GM21619 (cell line): Measurements from ENCODE around the gene SKA1.
"Not testable (repeated sequence)": the region's sequence is repeated elsewhere in the genome, so short reads cannot be mapped to it uniquely, and the experiment has no call there.

Experiments used
- ATAC-seq: cut with Tn5 transposase; IDR thresholded peaks from one replicate; pipeline ENCODE4 v1.9.1; 2021; ENCODE audit not compliant: unreplicated experiment

Gene SKA1

DNA sequence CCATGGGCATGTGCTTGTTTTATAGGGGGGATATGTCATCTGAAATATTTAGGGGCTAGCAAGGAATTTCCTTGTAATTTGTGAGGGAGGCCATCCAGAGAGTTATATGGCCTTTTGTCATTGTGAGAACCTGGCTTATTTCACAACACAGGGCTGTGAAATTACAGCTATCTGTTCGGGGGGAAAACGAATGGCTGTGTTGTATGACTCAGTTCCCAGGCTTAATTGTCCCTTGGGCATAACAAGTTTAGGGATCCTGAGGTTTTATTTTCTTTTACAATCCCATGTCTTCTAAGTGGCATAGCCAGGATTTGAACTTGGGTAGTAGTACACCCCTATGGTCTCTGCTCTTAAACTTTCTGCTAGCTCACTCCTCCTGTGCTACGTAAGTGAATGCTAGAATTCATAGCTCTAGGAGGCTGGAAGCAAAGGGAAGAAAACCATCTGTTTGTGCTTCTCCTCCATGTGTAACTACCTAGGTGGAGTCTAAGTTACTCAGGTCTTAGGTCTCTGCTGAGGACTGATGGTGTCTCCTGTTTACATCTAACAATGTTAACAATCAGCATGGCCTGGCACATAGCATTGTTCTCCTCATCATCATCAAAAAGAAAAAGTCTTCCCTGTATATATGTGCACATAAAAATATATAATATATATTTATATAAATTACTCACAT, 53.8 kb downstream of the SKA1 start:
- ATAC-seq, result no peak

DNA sequence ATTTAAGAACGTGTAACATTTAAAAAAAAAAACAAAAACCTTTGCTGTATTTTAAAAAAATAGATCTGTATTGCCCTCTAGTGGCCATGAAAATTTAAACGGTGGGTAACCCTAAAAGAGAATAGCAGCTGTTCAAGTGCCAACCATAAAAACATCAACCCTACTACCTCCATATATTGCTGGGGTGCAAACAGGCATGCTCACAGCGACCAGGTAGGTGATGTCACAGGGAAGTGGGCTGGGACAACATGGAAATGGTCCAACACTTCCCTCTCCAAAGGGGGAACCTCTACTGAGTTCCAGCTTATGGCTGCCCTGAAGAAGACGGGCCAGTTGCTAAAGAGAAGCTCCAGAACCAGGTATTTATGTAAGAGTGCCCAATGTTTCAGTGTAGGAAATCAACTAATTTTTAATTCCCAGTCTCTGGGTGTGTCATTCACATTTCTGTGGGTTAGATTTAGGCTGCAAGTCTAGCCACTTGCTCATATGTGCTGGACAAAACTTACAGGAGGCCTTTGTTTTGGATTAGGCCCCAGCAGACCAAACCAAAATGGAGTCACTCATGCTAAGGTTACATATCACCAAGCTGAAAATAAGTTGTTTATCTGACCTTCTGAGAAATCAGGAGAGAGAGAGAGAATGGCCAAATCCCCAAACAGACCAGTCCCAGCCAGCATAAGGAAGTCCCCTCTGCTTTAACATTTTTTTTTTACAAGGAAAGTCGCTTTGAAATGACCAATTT, 54.5 kb downstream of the SKA1 start:
- no peak for ATAC-seq

DNA sequence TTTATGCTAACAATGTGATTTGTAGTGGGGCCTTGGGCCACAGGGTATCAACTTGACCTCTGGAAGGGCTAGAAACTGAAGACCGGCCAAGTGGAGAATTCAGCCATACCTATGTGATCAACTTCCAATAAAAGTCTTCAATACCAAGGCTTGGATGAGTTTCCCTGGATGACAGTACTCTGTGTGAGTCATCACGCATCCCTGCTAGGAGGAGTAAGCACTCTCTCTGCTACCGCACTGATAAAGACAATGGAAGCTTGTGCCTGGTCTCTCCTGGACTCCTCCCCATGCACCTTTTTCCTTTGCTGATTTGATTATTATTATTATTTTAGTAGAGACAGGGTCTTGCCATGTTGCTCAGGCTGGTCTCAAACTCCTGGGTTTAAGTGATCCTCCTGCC, 58.1 kb downstream of the SKA1 start:
- no peak for ATAC-seq

DNA sequence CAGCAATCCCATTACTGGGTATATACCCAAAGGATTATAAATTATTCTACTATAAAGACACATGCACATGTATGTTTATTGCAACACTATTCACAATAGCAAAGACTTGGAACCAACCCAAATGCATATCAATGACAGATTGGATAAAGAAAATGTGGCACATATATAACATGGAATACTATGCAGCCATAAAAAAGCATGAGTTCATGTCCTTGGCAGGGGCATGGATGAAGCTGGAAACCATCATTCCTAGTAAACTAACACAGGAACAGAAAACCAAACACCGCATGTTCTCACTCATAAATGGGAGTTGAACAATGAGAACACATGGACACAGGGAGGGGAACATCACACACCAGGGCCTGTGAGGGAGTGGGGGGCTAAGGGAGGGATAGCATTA, 61.9 kb downstream of the SKA1 start:
- not testable (repeated sequence) for ATAC-seq

DNA sequence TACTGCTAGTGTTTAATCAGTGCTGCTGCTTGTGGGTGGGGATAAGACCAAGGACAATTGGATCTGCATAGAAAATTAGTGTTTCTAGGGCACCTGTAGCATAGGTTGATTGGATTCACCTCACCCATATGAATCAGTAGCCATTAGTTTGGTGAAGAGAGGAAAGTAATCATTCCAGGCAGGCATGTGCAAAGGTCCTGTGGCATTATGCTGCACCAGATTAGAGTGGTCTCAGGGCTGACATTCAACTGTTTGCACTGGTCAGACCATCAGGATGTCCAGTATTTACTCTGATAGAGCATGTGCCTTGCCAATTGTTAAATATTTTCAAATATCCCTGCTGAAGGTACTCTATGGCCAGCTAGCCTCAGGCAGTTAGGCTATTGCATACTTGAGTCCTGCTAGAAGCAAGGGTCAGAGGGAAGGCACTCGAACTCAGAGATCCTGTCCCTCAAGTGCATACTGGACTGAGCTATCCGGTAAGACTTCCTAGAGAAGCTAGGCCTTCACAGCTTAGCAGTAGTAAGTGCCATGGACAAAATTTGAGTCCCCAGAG, 64.7 kb downstream of the SKA1 start:
- no peak for ATAC-seq

DNA sequence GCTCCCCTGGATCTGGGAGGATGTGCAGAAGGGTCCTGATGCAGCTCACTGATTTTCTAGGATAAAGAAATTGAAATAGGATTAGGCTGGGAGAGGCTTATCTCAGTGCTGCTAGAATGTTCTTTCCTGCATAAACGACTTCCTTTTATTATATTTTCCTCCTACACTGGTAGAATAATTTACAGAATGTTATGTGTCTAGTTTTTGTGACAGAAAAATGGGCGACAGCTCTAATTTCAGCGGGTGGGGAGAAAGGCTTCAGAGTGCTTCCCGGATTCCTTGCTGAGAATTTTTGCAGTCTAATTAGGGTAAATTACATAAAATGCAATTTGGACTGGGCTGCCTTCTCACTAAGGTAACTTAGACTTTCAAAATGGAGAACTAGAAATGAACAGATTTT, 66.2 kb downstream of the SKA1 start:
- ATAC-seq, result no peak

DNA sequence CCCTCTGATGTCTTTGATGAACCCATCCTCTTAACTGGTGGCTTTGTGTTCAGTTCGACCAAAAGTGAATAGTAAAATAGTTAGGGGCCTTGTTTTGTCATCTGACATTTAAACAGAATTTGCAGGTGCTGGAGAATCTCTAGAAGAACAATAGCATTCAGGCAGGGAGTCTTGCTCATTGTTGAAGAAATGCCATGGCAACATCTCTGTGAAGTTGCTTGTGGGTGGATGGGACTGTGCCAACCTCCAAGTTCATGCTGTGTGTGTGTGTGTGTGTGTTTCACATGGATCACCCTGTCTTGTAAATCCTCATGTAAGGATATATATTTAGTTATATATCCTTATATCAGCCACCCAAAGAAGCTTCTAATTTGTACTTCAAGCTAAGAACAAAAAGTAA, 66.7 kb downstream of the SKA1 start:
- no peak for ATAC-seq
